Endothelial cell of umbilical vein (primary cell): ENCODE measurements around the gene MAGOHB.

Source experiments
- CTCF ChIP-seq, 2 donors: IDR thresholded peaks; 1 replicate in 1 of 2; 2 replicates in 1 of 2; pipeline ENCODE4 v1.5.1; 2011; ENCODE audit warnings: low read length in 2 of 2, mild to moderate bottlenecking in 2 of 2, moderate library complexity in 2 of 2, control low read depth in 1 of 2, inconsistent platforms in 1 of 2, low read depth in 1 of 2; ENCODE audit not compliant: insufficient read depth in 1 of 2; ENCODE audit errors: extremely low read depth in 1 of 2
- FOS ChIP-seq: IDR thresholded peaks from 2 replicates; pipeline ENCODE4 v1.6.1; 2011; ENCODE audit warnings: mild to moderate bottlenecking, low read length, moderate library complexity, borderline replicate concordance; ENCODE audit not compliant: insufficient read depth
- GATA2 ChIP-seq: IDR thresholded peaks from 2 replicates; pipeline ENCODE4 v1.7.0; 2011; ENCODE audit warnings: low read depth, mild to moderate bottlenecking, moderate library complexity, mixed read lengths, low read length; ENCODE audit not compliant: insufficient read length, insufficient read depth
- POLR2A ChIP-seq: IDR thresholded peaks from 2 replicates; pipeline ENCODE4 v1.6.1; 2012; ENCODE audit warnings: low read depth, mild to moderate bottlenecking, control low read depth, low read length

- no peak for TF ChIP-seq CTCF (IDR thresholded peaks at IDR 0.05; ENCODE audit: extremely low read depth in 1 of 2, insufficient read depth in 1 of 2, low read depth in 1 of 2, low read length in 2 of 2)
- TF ChIP-seq FOS: no peak
- TF ChIP-seq POLR2A: no peak
- no peak for TF ChIP-seq GATA2
Observed at GRCh38 chr12:10582704-10583103, 30.7 kb downstream of the MAGOHB start.
